SKM-1 (cell line): ENCODE results near the gene TMEM14A.

Experiments used
- DNase-seq: peaks from one replicate; lab custom pipeline; 2025; ENCODE audit not compliant: unreplicated experiment; lab: John Stamatoyannopoulos, UW

The TMEM14A gene

DNA sequence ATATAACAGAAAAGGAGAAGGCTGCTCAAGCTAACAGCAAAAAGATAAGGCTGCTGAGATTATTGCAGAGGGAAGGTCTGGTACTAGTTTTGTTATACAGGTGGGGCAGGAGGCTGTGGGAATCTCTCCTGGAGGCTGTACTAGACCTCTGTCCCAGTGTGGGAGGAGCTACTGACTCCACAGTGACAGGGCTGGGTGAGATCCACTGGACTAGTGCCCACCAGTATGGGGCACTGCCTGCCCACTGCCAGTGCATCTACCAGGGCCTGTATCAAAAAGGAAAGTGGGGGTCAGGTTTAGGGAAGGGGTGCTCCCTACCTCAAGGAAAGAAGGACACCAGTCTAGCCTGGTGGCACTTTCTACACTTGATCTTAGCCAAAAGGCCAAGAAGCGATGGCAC lies 62.3 kb downstream of the TMEM14A start:
- DNase-seq: no peak

DNA sequence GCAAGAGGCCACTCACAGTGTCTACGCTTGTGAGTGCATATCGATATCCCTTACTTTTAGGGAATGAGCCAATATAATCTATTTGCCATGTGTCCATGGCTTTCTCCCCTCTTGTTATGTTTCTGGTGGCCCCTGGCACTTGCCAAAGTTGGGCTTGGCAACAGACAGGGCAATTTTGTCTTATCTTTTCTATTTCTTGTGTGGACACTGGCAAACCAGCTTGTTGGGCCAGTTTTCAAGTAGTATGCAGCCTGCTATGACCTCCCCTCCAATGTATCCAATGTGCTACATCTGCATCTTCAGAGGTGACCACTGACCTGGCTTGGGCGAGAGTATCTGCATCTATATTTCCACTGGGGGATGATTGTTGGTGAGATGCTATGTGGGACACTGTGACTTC lies 63.2 kb downstream of the TMEM14A start:
- no peak for DNase-seq

GRCh38 chr6:52735071-52735470 lies 64.2 kb downstream of the TMEM14A start:
- DNase-seq: no peak

DNA sequence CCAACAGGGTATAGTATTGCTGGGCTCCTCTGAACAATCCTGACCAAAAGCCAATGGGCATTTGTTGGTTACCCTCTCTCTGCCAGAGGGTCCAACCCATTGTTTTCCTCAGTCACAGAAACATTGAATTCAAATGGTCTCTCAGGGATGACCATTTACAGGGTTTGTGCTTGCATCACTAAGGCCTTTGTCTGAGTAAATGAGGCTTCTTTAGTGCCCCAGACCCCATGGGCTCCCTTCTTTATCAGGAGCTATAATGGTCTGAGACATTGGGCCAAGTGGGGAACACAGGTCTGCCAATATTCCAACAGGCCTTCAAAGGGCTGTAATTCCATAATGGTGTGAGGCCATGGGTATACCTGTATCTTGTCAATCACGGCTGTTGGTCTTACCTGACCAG lies 65.2 kb downstream of the TMEM14A start:
- no peak for DNase-seq
